ENCODE results near the gene URI1. TPM values are rescaled to one million over a fixed set of nuclear protein-coding genes. Genes with fewer than 3 reads are reported as not detected.

The URI1 gene
- total RNA-seq, 1 donor from 2014 or later = 63.2 TPM

DNA sequence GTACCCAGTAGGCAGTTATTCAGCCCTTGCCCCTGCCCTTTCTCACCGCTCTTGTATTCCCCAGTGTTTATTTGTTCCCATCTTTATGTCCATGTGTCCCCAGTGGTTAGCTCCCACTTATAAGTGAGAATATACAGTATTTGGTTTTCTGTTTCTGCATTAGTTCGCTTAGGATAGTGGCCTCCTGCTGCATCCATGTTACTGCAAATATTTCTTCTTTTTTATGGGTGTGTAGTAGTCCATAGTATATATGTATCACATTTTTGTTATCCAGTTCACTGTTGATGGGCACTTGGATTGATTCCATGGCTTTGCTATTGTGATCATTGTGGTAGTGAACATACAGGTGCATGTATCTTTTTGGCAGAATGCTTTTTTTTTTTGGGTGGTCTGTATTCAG is 32.7 kb downstream of the URI1 start:
- Mint-ChIP-seq H3K27me3 (no peaks in the 10 kb centered on the region), H3K4me1 (ENCODE audit: unreplicated experiment) (peaks cover 6% of the 10 kb centered on the region), H3K9me3 (no peaks in the 10 kb centered on the region), H3K4me3 (no peak overlapping the region), H3K27ac (no peak overlapping the region), H3K36me3 (no peaks in the 10 kb centered on the region)
- TF ChIP-seq, protein P1, sequence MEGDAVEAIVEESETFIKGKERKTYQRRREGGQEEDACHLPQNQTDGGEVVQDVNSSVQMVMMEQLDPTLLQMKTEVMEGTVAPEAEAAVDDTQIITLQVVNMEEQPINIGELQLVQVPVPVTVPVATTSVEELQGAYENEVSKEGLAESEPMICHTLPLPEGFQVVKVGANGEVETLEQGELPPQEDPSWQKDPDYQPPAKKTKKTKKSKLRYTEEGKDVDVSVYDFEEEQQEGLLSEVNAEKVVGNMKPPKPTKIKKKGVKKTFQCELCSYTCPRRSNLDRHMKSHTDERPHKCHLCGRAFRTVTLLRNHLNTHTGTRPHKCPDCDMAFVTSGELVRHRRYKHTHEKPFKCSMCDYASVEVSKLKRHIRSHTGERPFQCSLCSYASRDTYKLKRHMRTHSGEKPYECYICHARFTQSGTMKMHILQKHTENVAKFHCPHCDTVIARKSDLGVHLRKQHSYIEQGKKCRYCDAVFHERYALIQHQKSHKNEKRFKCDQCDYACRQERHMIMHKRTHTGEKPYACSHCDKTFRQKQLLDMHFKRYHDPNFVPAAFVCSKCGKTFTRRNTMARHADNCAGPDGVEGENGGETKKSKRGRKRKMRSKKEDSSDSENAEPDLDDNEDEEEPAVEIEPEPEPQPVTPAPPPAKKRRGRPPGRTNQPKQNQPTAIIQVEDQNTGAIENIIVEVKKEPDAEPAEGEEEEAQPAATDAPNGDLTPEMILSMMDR (conservative IDR thresholded peaks at IDR 0.05) = no peak
- DNase-seq (ENCODE audit: extremely low spot score, unreplicated experiment) = no peak

DNA sequence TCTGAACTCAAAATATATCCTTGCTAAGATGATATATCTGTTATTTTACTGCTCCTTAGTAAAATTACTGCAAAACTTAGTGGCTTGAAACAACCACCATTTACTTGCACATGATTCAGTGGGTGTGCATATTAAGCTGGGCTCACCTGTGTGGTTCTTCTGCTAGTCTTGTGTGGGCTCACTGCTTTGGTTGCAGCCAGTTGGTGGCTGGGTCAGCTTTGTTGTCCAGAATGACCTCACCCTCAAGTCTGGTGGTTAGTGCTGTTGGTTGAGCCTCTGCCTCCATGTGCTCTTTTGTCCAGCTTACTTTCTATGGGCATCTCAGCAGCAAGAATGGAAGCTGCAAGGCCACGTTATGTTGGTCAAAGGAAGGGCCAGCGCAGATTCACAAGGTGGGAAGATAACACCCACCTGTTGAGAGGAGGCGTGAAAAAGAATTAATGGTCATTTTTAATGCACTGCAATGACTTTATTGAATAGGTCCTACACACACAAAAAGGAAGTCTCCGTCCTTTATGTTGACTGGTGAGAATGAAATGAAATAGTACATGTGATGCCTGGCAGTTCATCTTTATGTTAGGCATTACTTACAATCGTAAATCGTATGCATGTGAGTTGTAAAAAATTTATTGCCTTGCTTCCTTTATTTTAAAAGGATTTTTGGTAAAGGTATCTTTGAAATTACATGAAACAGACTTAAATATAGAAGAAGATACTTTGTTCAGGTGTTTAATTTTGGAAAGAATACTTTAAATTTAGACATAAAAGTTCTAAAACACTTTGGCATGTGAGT is 34.3 kb downstream of the URI1 start:
- TF ChIP-seq, protein P1 (conservative IDR thresholded peaks at IDR 0.05) = no peak
- no peaks in the 10 kb centered on the region for H3K36me3 Mint-ChIP-seq
- H3K27me3 Mint-ChIP-seq = no peaks in the 10 kb centered on the region
- no peaks in the 10 kb centered on the region for H3K4me1 Mint-ChIP-seq (ENCODE audit: unreplicated experiment)
- no peaks in the 10 kb centered on the region for H3K9me3 Mint-ChIP-seq
- no peak for DNase-seq (ENCODE audit: extremely low spot score, unreplicated experiment)
- no peak overlapping the region for H3K27ac Mint-ChIP-seq
- H3K4me3 Mint-ChIP-seq = no peak overlapping the region

DNA sequence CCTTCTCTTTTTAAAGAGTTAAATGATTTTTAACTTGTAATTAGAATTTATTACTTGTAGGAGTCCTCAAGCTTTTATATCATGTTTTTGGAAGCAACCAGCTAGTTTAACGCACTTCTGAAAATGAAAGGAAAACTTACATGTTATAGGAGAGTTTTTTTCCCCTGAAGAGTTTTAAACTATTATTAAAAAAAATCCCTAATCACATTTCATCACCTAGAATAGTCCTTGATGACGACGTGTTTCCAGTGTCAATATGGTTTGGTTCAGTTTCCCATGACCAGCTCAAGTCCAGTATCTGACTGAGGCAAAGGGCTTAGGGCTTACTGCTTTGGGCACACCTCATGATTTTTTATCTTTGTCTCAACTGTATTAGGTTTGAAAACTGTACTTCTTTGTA is 36.0 kb downstream of the URI1 start:
- H3K4me3 Mint-ChIP-seq = no peak overlapping the region
- no peak for DNase-seq (ENCODE audit: extremely low spot score, unreplicated experiment)
- no peaks in the 10 kb centered on the region for H3K27me3 Mint-ChIP-seq
- H3K27ac Mint-ChIP-seq = no peak overlapping the region
- H3K4me1 Mint-ChIP-seq (ENCODE audit: unreplicated experiment) = no peaks in the 10 kb centered on the region
- no peaks in the 10 kb centered on the region for H3K36me3 Mint-ChIP-seq
- no peaks in the 10 kb centered on the region for H3K9me3 Mint-ChIP-seq
- TF ChIP-seq, protein P1 (conservative IDR thresholded peaks at IDR 0.05) = no peak

DNA sequence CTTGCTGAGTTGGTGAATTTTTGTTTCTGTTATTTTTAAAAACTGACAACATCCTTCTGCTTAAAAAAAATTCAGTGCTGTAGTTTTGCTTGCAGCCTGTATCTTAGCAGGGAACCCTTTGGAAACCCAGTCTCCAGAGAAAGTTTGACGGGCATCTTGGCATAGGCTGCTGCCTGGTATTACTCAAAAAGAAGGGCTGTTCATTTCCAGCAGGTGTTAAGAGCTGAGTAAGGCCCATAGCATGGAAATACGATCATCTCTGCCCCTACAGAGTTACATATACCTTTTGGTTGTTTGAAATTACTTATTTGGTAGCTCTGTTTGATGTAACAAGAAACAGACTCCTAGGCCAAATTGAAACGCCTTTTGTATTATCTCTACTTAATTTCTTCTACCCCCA is 41.5 kb downstream of the URI1 start:
- peaks cover 4% of the 10 kb centered on the region for H3K4me1 Mint-ChIP-seq (ENCODE audit: unreplicated experiment)
- no peaks in the 10 kb centered on the region for H3K9me3 Mint-ChIP-seq
- peaks cover 10% of the 10 kb centered on the region for H3K36me3 Mint-ChIP-seq
- no peak for DNase-seq (ENCODE audit: extremely low spot score, unreplicated experiment)
- no peak overlapping the region for H3K27ac Mint-ChIP-seq
- no peaks in the 10 kb centered on the region for H3K27me3 Mint-ChIP-seq
- TF ChIP-seq, protein P1 (conservative IDR thresholded peaks at IDR 0.05) = no peak
- no peak overlapping the region for H3K4me3 Mint-ChIP-seq

DNA sequence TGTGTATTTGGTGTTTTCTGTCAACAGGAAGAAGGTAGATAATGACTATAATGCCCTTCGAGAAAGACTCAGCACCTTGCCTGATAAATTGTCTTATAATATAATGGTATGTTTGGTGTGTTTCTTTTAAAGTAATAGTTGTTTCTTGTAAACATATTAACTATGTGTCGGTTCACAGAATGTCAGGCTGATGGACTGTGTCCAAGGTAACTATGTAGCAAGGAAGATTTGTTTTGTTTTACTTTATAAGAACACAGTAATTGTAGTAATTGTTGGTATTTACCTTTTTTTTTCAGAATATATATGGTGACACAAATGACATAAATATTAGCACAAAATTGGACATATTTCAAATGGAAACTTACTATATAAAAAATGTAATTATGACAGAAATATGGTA is 43.2 kb downstream of the URI1 start:
- H3K36me3 Mint-ChIP-seq = peaks cover 18% of the 10 kb centered on the region
- no peaks in the 10 kb centered on the region for H3K27me3 Mint-ChIP-seq
- H3K4me1 Mint-ChIP-seq (ENCODE audit: unreplicated experiment) = peaks cover 4% of the 10 kb centered on the region
- TF ChIP-seq, protein P1 (conservative IDR thresholded peaks at IDR 0.05) = no peak
- no peaks in the 10 kb centered on the region for H3K9me3 Mint-ChIP-seq
- H3K4me3 Mint-ChIP-seq = no peak overlapping the region
- H3K27ac Mint-ChIP-seq = no peak overlapping the region
- DNase-seq (ENCODE audit: extremely low spot score, unreplicated experiment) = no peak

Data from type B pancreatic cell (in vitro differentiated cells).